Activated T-cell treated with anti-CD3 and anti-CD28 coated beads, Interleukin-2, amount 50 U/mL, for 72 hours (primary cell): ENCODE measurements around the gene GRAMD4. TPM values are rescaled to one million over a fixed set of nuclear protein-coding genes. Genes with fewer than 3 reads are reported as not detected.

ENCODE experiments used
- ATAC-seq, 2 donors: fragments of 150-1000 bp; cut with Tn5 transposase; replicated peaks in 1 of 2; 2 replicates each; pipeline ENCODE4 v1.10.0; 2021; ENCODE audit warnings: moderate library complexity in 2 of 2, mild to moderate bottlenecking in 1 of 2
- DNase-seq, 2 donors: peaks; one replicate each; pipeline ENCODE4 v3.0.0; 2021 to 2022; ENCODE audit warnings: mixed read lengths in 1 of 2
- H3K27ac Mint-ChIP-seq: one replicate; pipeline ENCODE4 v1.8.0; 2022; ENCODE audit warnings: mild to moderate bottlenecking, moderate library complexity, mixed read lengths
- H3K27me3 Mint-ChIP-seq: one replicate; pipeline ENCODE4 v1.8.0; 2022; ENCODE audit warnings: low read depth, mixed read lengths
- H3K36me3 Mint-ChIP-seq, 2 donors: one replicate each; pipeline ENCODE4 v1.8.0; 2022; ENCODE audit warnings: mixed read lengths in 2 of 2, mild to moderate bottlenecking in 1 of 2; ENCODE audit not compliant: insufficient read depth in 2 of 2
- H3K4me1 Mint-ChIP-seq: one replicate; pipeline ENCODE4 v1.8.0; 2022; ENCODE audit warnings: low read depth, mixed read lengths
- H3K4me3 Mint-ChIP-seq, 2 donors: one replicate each; pipeline ENCODE4 v1.8.0; 2022; ENCODE audit warnings: mild to moderate bottlenecking in 2 of 2, mixed read lengths in 2 of 2, moderate library complexity in 2 of 2
- H3K9me3 Mint-ChIP-seq, 2 donors: one replicate each; pipeline ENCODE4 v1.8.0; 2022; ENCODE audit warnings: mixed read lengths in 2 of 2
- total RNA-seq, 2 donors: library from RNA; stranded (reverse); gene quantifications; one replicate each; pipeline ENCODE4 v1.2.3, GENCODE V29; 2022

Gene GRAMD4
- total RNA-seq, 2 donors from 2014 or later = 42.8 to 53.5 TPM

- no peak for DNase-seq
- Mint-ChIP-seq H3K4me1 (peaks cover 9% of the 10 kb centered on the region), H3K27me3 (no peaks in the 10 kb centered on the region), H3K9me3 (no peaks in the 10 kb centered on the region), H3K36me3 (peaks cover 2 to 17% of the 10 kb centered on the region in 2 donors), H3K4me3 (no peak overlapping the region), H3K27ac (no peak overlapping the region)
- ATAC-seq = no peak
These were observed 68.8 kb downstream of the GRAMD4 start for GRCh38 chr22:46688949-46689348.

GRCh38 chr22:46690146-46690545 is 70.0 kb downstream of the GRAMD4 start:
- no peak for DNase-seq
- Mint-ChIP-seq H3K27me3 (no peaks in the 10 kb centered on the region), H3K36me3 (peaks cover 2 to 17% of the 10 kb centered on the region in 2 donors), H3K4me3 (no peak overlapping the region), H3K9me3 (no peaks in the 10 kb centered on the region), H3K27ac (peak overlapping the region; percentile 24), H3K4me1 (no peaks in the 10 kb centered on the region)
- ATAC-seq = no peak

DNA sequence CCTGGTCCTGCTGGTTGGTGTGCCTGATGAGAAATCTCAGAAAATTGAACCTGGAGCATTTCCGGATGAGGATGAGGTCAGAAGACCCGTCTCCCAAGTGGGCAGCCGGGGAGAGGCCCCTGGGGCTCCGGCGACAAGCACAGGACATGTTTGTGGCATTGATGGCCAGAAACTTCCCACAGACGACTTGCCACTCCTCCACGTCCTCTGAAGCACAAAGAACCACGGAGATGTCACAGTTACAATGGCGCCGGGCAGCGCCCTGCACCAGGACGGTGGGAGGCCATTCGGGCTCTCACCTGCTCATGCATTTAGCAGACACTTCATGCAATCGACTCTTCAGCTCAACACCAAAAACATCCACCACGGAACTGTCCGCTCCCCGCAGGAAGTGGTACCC is 71.4 kb downstream of the GRAMD4 start:
- DNase-seq = no peak
- H3K4me3 Mint-ChIP-seq = no peak overlapping the region
- no peaks in the 10 kb centered on the region for H3K27me3 Mint-ChIP-seq
- no peaks in the 10 kb centered on the region for H3K4me1 Mint-ChIP-seq
- H3K9me3 Mint-ChIP-seq = no peaks in the 10 kb centered on the region
- H3K27ac Mint-ChIP-seq = no peak overlapping the region
- peaks cover 4 to 20% of the 10 kb centered on the region in 2 donors for H3K36me3 Mint-ChIP-seq
- ATAC-seq = no peak

DNA sequence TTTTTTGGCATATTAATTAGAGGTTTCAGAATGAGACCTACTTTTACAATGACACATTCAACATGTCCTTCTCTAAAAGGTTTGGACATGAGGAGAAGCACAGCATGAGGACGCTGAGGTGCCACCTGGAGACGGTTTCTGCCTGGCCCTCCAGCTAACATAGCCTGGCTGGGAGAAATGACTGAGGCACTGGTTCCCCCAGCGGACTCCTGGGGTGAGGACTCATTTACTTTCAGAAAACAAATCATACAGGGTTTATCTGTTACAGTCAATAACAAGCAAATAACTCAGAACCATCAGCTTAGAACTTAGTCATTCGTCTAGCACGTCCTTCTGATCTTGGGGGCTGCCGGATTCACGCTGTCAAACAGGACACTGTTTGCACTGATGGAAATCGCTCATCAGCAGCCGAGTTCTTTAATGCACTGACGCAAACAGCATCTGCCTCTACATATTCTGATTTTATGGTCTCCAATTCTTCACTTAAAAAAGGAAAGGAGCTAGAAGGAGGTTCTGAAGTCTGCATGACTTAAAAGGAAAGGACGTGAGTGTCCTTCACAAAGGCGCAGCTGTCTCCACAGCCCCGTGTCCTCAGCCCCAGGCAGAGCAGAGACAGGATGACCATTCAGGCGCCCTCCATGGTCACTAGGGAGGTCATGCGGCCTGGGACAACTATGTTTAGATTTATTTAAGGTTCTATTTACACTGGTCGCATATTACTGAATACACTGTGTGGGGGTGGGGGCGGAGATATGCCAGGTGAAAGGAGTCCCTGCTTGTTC is 73.6 kb downstream of the GRAMD4 start:
- no peak for DNase-seq
- Mint-ChIP-seq H3K36me3 (peaks cover 4 to 23% of the 10 kb centered on the region in 2 donors), H3K4me1 (no peaks in the 10 kb centered on the region)

DNA sequence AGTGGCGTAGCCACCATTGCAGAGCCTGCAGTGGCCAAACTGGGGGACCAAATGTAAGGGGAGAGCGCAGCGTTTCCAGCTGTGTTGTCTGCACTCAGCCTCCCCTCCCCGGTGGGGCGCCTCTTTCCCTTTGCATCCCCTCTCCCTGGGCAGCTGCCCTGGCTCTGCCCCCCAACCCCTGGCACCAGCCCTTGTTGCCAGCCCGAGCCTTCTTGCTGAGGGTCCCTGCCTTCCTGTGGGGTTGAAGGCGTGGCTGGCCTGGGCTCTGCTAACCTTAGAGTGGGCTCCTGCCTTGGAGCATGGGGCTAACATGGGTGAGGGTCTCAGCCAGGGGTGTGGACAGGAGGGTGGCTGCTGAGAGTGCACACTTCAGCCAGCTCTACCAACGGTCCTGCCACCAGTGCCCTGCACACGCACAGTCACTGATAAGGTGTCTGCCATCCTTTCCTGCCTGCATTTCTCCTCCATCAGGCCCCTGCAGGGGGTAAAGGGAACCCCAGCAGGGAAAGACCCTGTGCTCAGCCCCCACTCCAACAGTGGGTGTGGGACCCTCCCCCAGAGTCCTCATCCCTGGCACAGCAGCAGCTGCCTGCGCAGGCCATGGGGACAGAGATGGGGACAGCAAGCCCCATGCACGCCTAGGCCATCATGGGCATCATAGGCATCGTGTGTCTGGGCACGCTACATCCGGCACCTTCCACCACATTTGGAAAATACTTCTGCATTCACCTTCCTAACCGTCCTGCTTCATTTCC is 74.4 kb downstream of the GRAMD4 start:
- ATAC-seq (no peak), DNase-seq (no peak)
- H3K27ac Mint-ChIP-seq = no peak overlapping the region
- no peaks in the 10 kb centered on the region for H3K27me3 Mint-ChIP-seq
- no peaks in the 10 kb centered on the region for H3K9me3 Mint-ChIP-seq
- H3K4me1 Mint-ChIP-seq = no peaks in the 10 kb centered on the region
- H3K4me3 Mint-ChIP-seq = no peak overlapping the region
- H3K36me3 Mint-ChIP-seq = peaks cover 2 to 27% of the 10 kb centered on the region in 2 donors

More for the DNA sequence above, 73.6 kb downstream of the GRAMD4 start:
- ATAC-seq = no peak
- Mint-ChIP-seq H3K27me3 (no peaks in the 10 kb centered on the region), H3K27ac (peak overlapping the region; percentile 8), H3K4me3 (no peak overlapping the region), H3K9me3 (no peaks in the 10 kb centered on the region)

- H3K4me3 Mint-ChIP-seq = no peak overlapping the region
These were observed 75.4 kb downstream of the GRAMD4 start for GRCh38 chr22:46695346-46696228.

DNA sequence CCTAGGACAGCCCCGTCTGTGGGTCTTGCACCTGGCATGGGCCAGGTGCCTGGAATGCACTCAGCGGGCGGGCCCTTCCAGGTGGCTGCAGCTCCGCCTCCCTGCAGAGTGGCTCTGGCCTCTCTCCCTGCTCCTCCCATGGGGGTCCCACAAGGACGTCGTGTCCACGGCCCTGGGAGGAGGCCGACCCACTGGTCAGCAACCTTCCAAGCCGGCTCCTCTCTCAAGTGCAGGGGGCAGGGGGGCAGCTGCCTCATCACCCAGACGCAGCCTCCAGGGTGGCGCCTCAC is 76.0 kb downstream of the GRAMD4 start:
- Mint-ChIP-seq H3K36me3 (peaks cover 2 to 25% of the 10 kb centered on the region in 2 donors), H3K27ac (no peak overlapping the region), H3K27me3 (no peaks in the 10 kb centered on the region), H3K4me3 (no peak overlapping the region), H3K4me1 (no peaks in the 10 kb centered on the region), H3K9me3 (no peaks in the 10 kb centered on the region)
- ATAC-seq (no peak), DNase-seq (no peak)

More at GRCh38 chr22:46695346-46696228, 75.4 kb downstream of the GRAMD4 start:
- Mint-ChIP-seq H3K27me3 (no peaks in the 10 kb centered on the region), H3K4me1 (no peaks in the 10 kb centered on the region), H3K36me3 (peaks cover 2 to 26% of the 10 kb centered on the region in 2 donors), H3K27ac (no peak overlapping the region), H3K9me3 (no peaks in the 10 kb centered on the region)
- DNase-seq (no peak), ATAC-seq (no peak)

- Mint-ChIP-seq H3K4me3 (no peak overlapping the region), H3K27me3 (no peaks in the 10 kb centered on the region), H3K9me3 (no peaks in the 10 kb centered on the region), H3K27ac (no peak overlapping the region), H3K4me1 (no peaks in the 10 kb centered on the region), H3K36me3 (peaks cover 2 to 21% of the 10 kb centered on the region in 2 donors)
- no peak for DNase-seq
- ATAC-seq = no peak
These were observed 76.4 kb downstream of the GRAMD4 start for GRCh38 chr22:46696614-46697013.

- ATAC-seq (no peak), DNase-seq (no peak)
- H3K27ac Mint-ChIP-seq = no peak overlapping the region
- H3K27me3 Mint-ChIP-seq = no peaks in the 10 kb centered on the region
- H3K4me3 Mint-ChIP-seq = no peak overlapping the region
- H3K9me3 Mint-ChIP-seq = no peaks in the 10 kb centered on the region
- no peaks in the 10 kb centered on the region for H3K4me1 Mint-ChIP-seq
- peaks cover 2 to 16% of the 10 kb centered on the region in 2 donors for H3K36me3 Mint-ChIP-seq
These were observed 77.8 kb downstream of the GRAMD4 start for GRCh38 chr22:46697811-46698515.

GRCh38 chr22:46699091-46699490 is 78.9 kb downstream of the GRAMD4 start:
- H3K9me3 Mint-ChIP-seq = no peaks in the 10 kb centered on the region
- DNase-seq (no peak), ATAC-seq (no peak)
- H3K27ac Mint-ChIP-seq = no peak overlapping the region
- H3K36me3 Mint-ChIP-seq = peaks cover 5 to 16% of the 10 kb centered on the region in 2 donors
- H3K27me3 Mint-ChIP-seq = no peaks in the 10 kb centered on the region
- H3K4me1 Mint-ChIP-seq = no peaks in the 10 kb centered on the region
- H3K4me3 Mint-ChIP-seq = no peak overlapping the region

- DNase-seq = no peak
- H3K9me3 Mint-ChIP-seq = no peaks in the 10 kb centered on the region
- no peaks in the 10 kb centered on the region for H3K4me1 Mint-ChIP-seq
- H3K4me3 Mint-ChIP-seq = no peak overlapping the region
- peaks cover 8 to 26% of the 10 kb centered on the region in 2 donors for H3K36me3 Mint-ChIP-seq
- no peak overlapping the region for H3K27ac Mint-ChIP-seq
- no peak for ATAC-seq
- H3K27me3 Mint-ChIP-seq = no peaks in the 10 kb centered on the region
These were observed 81.1 kb downstream of the GRAMD4 start for GRCh38 chr22:46701262-46701661.

- no peak for DNase-seq
- H3K4me1 Mint-ChIP-seq = no peaks in the 10 kb centered on the region
- no peaks in the 10 kb centered on the region for H3K27me3 Mint-ChIP-seq
- no peak for ATAC-seq
- H3K27ac Mint-ChIP-seq = no peak overlapping the region
- H3K36me3 Mint-ChIP-seq = peaks cover 9 to 31% of the 10 kb centered on the region in 2 donors
- H3K4me3 Mint-ChIP-seq = no peak overlapping the region
- no peaks in the 10 kb centered on the region for H3K9me3 Mint-ChIP-seq
These were observed 83.2 kb downstream of the GRAMD4 start for GRCh38 chr22:46703171-46703995.
